Measurements from ENCODE around the gene TFB2M. TPM values are rescaled to one million over a fixed set of nuclear protein-coding genes. Genes with fewer than 3 reads are reported as not detected.

TFB2M gene
- total and polyA plus RNA-seq, 8 donors: 4.7 to 34.8 (median 10.9) TPM

GRCh38 chr1:246532519-246532918, 33.5 kb downstream of the TFB2M start:
- no peaks in the 10 kb centered on the region for H3K36me3 ChIP-seq
- no peak for DNase-seq
- H3K27me3 ChIP-seq: no peaks in the 10 kb centered on the region
- 33 to 71% (median 47%) methylated on average over 1 of the region's 1 CpG for WGBS, 5 donors
- no peak overlapping the region for H3K27ac ChIP-seq
- H3K9me3 ChIP-seq: peaks cover 0 to 20% (median 15%) of the 10 kb centered on the region in 4 donors
- no peak overlapping the region for H3K4me3 ChIP-seq
- intact Hi-C loops (cut with DNase I; ENCODE audit: low total_unique reads): no loop called here
- TF ChIP-seq CTCF (IDR thresholded peaks at IDR 0.05) (no peak), POLR2AphosphoS5 (IDR thresholded peaks at IDR 0.05) (no peak), POLR2A (IDR thresholded peaks at IDR 0.05) (no peak), EP300 (IDR thresholded peaks at IDR 0.05) (no peak)
- peaks cover 0 to under 1% (median 0%) of the 10 kb centered on the region in 4 donors for H3K4me1 ChIP-seq

- H3K4me3 ChIP-seq: no peak overlapping the region
Observed at GRCh38 chr1:246530482-246530881, 35.6 kb downstream of the TFB2M start.

GRCh38 chr1:246528933-246529731, 36.9 kb downstream of the TFB2M start:
- Histone ChIP-seq H3K4me1 (no peaks in the 10 kb centered on the region), H3K36me3 (no peaks in the 10 kb centered on the region), H3K9me3 (peaks cover 0 to 20% (median 15%) of the 10 kb centered on the region in 4 donors), H3K4me3 (no peak overlapping the region), H3K27ac (no peak overlapping the region), H3K27me3 (no peaks in the 10 kb centered on the region)
- DNase-seq: no peak
- TF ChIP-seq EP300 (IDR thresholded peaks at IDR 0.05) (no peak), POLR2AphosphoS5 (IDR thresholded peaks at IDR 0.05) (no peak), POLR2A (IDR thresholded peaks at IDR 0.05) (no peak), CTCF (IDR thresholded peaks at IDR 0.05) (no peak)
- 67 to 73% (median 69%) methylated on average over 8 of the region's 8 CpGs for WGBS, 5 donors
- intact Hi-C loops (cut with DNase I; ENCODE audit: low total_unique reads): no loop called here

More at GRCh38 chr1:246530482-246530881, 35.6 kb downstream of the TFB2M start:
- no peak for DNase-seq
- Histone ChIP-seq H3K9me3 (peaks cover 0 to 20% (median 15%) of the 10 kb centered on the region in 4 donors), H3K36me3 (no peaks in the 10 kb centered on the region), H3K4me1 (no peaks in the 10 kb centered on the region), H3K27ac (no peak overlapping the region), H3K27me3 (no peaks in the 10 kb centered on the region)
- WGBS, 5 donors: 63 to 78% (median 73%) methylated on average over 2 of the region's 2 CpGs
- TF ChIP-seq POLR2A (IDR thresholded peaks at IDR 0.05): no peak
- TF ChIP-seq POLR2AphosphoS5 (IDR thresholded peaks at IDR 0.05): no peak
- no peak for TF ChIP-seq CTCF (IDR thresholded peaks at IDR 0.05)
- no peak for TF ChIP-seq EP300 (IDR thresholded peaks at IDR 0.05)
- intact Hi-C loops (cut with DNase I; ENCODE audit: low total_unique reads): no loop called here

- H3K27ac ChIP-seq: no peak overlapping the region
- no peaks in the 10 kb centered on the region for H3K27me3 ChIP-seq
- peaks cover 0 to 20% (median 15%) of the 10 kb centered on the region in 4 donors for H3K9me3 ChIP-seq
- H3K4me1 ChIP-seq: no peaks in the 10 kb centered on the region
- no peaks in the 10 kb centered on the region for H3K36me3 ChIP-seq
- intact Hi-C loops (cut with DNase I; ENCODE audit: low total_unique reads): no loop called here
- H3K4me3 ChIP-seq: no peak overlapping the region
- 40 to 58% (median 46%) methylated on average over 5 of the region's 5 CpGs for WGBS, 5 donors
- no peak for DNase-seq
- TF ChIP-seq EP300 (IDR thresholded peaks at IDR 0.05): no peak
- no peak for TF ChIP-seq CTCF (IDR thresholded peaks at IDR 0.05)
- no peak for TF ChIP-seq POLR2AphosphoS5 (IDR thresholded peaks at IDR 0.05)
- TF ChIP-seq POLR2A (IDR thresholded peaks at IDR 0.05): no peak
Observed at GRCh38 chr1:246527402-246528088, 38.5 kb downstream of the TFB2M start.

All from stomach (tissue), 9 donors.